Stimulated activated naive CD8-positive, alpha-beta T cell treated with anti-CD3 and anti-CD28 coated beads, Interleukin-15, Interleukin-2, amounts not matched to agents 100 ng/mL and 50 ng/mL, for 24 hours (primary cell): ENCODE measurements around the gene USP5.

Experiments
- H3K27ac Mint-ChIP-seq: one replicate; pipeline ENCODE4 v1.8.0; 2021; ENCODE audit warnings: mild to moderate bottlenecking, mixed read lengths
- H3K27me3 Mint-ChIP-seq: one replicate; pipeline ENCODE4 v1.8.0; 2021; ENCODE audit warnings: mixed read lengths
- H3K36me3 Mint-ChIP-seq: one replicate; pipeline ENCODE4 v1.8.0; 2021; ENCODE audit warnings: low read depth, mixed read lengths
- H3K4me1 Mint-ChIP-seq: one replicate; pipeline ENCODE4 v1.8.0; 2021; ENCODE audit warnings: low read depth, mixed read lengths
- H3K4me3 Mint-ChIP-seq: one replicate; pipeline ENCODE4 v1.8.0; 2021; ENCODE audit warnings: mild to moderate bottlenecking, mixed read lengths
- H3K9me3 Mint-ChIP-seq: one replicate; pipeline ENCODE4 v1.8.0; 2021; ENCODE audit warnings: mixed read lengths

The USP5 gene, protein sequence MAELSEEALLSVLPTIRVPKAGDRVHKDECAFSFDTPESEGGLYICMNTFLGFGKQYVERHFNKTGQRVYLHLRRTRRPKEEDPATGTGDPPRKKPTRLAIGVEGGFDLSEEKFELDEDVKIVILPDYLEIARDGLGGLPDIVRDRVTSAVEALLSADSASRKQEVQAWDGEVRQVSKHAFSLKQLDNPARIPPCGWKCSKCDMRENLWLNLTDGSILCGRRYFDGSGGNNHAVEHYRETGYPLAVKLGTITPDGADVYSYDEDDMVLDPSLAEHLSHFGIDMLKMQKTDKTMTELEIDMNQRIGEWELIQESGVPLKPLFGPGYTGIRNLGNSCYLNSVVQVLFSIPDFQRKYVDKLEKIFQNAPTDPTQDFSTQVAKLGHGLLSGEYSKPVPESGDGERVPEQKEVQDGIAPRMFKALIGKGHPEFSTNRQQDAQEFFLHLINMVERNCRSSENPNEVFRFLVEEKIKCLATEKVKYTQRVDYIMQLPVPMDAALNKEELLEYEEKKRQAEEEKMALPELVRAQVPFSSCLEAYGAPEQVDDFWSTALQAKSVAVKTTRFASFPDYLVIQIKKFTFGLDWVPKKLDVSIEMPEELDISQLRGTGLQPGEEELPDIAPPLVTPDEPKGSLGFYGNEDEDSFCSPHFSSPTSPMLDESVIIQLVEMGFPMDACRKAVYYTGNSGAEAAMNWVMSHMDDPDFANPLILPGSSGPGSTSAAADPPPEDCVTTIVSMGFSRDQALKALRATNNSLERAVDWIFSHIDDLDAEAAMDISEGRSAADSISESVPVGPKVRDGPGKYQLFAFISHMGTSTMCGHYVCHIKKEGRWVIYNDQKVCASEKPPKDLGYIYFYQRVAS

DNA sequence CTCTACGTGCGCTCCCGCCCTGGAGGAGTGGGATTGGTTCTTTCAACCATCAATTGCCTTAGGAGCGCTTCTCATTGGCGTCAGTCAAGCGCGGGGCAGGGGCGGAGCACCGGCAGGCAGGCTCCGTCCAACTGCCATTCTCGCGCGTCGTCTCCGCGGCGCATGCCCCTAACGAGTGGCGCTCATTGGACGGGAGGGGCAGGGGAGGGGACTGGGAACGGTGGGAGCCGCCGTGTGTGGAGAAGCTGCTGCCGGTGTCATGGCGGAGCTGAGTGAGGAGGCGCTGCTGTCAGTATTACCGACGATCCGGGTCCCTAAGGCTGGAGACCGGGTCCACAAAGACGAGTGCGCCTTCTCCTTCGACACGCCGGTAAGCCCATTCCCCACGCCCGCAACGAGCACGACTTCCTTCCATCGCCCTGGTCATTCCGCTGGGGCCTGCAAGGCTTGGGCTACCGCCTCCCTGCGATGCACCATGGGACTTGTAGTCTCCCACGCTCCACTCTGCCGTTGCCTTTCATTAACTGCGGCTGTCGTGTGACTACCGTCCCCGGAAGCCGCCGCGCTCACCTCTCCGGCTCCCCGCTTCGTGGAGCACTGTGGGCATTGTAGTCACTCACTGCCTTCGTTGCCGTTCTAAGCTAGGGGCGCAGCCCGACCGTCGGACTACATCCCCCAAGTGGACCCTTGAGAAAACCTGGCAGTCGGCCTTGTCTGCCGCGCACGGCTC, at the start of gene USP5:
TSS of gene USP5 (plus strand) at position 230 of the 730 bp plus-strand sequence. CDS start at position 260, 30 bp downstream.
- Mint-ChIP-seq H3K27me3 (no peaks in the 10 kb centered on the region), H3K27ac (peak within 1 kb of the TSS; percentile 99), H3K9me3 (no peaks in the 10 kb centered on the region), H3K4me1 (peaks cover 50% of the 10 kb centered on the region), H3K4me3 (peak within 1 kb of the TSS; percentile 95), H3K36me3 (peaks cover 46% of the 10 kb centered on the region)

DNA sequence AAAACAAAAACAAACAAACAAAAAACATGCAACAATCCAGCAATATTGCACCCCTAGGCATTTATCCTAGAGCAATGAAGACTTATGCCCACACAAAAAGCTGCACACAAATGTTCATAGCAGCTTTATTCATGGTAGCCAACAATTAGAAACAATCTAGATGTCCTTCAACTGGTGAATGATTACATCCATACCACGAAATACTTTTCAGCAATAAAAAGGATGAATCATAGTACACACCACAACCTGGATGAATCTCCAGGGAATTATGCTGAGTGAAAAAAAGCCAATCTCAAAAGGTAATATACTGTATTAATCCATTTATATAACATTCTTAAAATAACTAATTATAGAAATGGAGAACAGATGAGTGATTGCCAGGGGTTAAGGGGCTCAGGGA, 44.8 kb upstream of the USP5 start:
- Mint-ChIP-seq H3K4me3 (no peak overlapping the region), H3K9me3 (no peaks in the 10 kb centered on the region), H3K27ac (no peak overlapping the region), H3K4me1 (peaks cover 6% of the 10 kb centered on the region), H3K27me3 (no peaks in the 10 kb centered on the region), H3K36me3 (no peaks in the 10 kb centered on the region)

DNA sequence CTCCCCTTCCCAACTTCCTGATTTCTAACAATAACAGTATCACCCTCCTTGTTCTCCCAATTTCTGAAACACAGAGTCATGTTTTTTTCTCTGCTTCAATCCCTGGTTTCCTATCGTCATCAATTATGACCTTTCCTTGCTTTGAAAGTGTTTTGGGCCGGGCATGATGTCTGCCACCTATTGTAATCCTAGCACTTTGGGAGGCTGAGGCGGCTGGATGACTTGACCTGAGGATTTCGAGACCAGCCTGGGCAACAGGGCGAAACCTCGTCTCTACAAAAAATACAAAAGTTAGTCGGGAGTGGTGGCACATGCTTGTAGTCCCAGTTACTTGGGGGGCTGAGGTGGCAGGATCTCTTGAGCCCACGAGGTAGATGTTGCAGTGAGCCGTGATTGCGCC, 42.9 kb upstream of the USP5 start:
- no peaks in the 10 kb centered on the region for H3K9me3 Mint-ChIP-seq
- no peak overlapping the region for H3K27ac Mint-ChIP-seq
- H3K36me3 Mint-ChIP-seq = no peaks in the 10 kb centered on the region
- H3K4me3 Mint-ChIP-seq = no peak overlapping the region
- peaks cover 6% of the 10 kb centered on the region for H3K4me1 Mint-ChIP-seq
- peaks cover 7% of the 10 kb centered on the region for H3K27me3 Mint-ChIP-seq

DNA sequence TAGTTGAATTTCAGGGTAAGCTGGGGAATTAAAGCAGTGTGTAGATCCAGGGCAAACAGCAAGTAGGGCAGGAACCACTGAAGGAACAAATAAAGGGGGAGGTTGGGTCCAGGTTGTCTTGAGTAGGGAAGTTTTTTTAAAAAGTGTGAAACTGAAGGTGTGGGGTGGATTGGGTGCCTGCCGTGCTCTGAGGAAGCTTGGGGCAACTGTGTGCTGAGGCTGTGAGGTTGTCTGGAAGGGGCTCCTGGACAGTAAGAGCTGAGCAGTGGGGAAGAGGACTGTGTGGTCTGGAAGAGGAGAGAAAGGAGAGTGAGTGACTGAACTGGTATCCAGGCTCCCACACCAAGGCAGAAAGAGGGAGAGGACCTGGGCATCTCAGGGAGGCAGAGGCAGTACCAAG, 41.2 kb upstream of the USP5 start:
- Mint-ChIP-seq H3K27ac (no peak overlapping the region), H3K9me3 (no peaks in the 10 kb centered on the region), H3K4me3 (no peak overlapping the region), H3K4me1 (peaks cover 6% of the 10 kb centered on the region), H3K27me3 (peaks cover 11% of the 10 kb centered on the region), H3K36me3 (no peaks in the 10 kb centered on the region)

DNA sequence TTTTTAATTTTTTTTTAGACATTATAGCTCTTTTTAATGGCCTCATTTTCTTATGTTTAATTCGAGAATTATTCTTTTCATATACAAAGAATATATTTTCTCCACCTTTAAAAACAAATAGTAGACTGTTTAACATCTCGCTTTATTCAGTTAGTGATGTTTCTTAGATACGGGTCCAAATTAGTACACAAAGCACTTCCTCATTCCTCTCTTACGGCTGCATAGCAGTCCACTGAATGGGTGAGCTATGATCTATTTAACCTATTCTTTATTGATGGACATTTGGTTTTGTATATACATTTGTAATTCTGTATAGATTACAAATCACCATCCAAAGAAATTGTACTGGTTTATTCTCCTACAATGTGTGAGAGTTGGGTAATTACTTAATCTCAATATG, 38.6 kb upstream of the USP5 start:
- peaks cover 11% of the 10 kb centered on the region for H3K27me3 Mint-ChIP-seq

DNA sequence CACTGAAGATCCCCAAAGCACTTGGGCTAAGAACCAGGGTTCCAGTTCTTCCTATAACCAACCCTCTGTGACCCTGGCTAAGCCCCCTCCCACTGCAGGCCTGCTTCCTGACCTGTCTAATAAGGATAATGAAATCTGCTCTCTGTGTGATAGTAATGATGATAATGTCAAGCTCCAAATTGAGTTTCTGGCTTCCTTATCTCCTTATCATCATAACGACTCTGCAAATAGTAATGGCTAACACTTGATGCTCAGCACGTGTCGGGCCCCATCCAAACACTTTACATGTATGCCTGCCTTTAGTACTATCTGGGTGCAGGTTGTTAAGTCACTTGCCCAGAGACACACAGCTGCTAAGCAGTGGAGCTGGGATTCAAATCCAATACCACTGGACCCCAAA, 35.4 kb upstream of the USP5 start:
- no peak overlapping the region for H3K27ac Mint-ChIP-seq
- H3K4me1 Mint-ChIP-seq = peaks cover 8% of the 10 kb centered on the region
- no peaks in the 10 kb centered on the region for H3K36me3 Mint-ChIP-seq
- peaks cover 23% of the 10 kb centered on the region for H3K27me3 Mint-ChIP-seq
- H3K4me3 Mint-ChIP-seq = no peak overlapping the region
- no peaks in the 10 kb centered on the region for H3K9me3 Mint-ChIP-seq

More for the DNA sequence above, 38.6 kb upstream of the USP5 start:
- no peak overlapping the region for H3K27ac Mint-ChIP-seq
- no peak overlapping the region for H3K4me3 Mint-ChIP-seq
- H3K4me1 Mint-ChIP-seq = peaks cover 6% of the 10 kb centered on the region
- H3K9me3 Mint-ChIP-seq = no peaks in the 10 kb centered on the region
- no peaks in the 10 kb centered on the region for H3K36me3 Mint-ChIP-seq

DNA sequence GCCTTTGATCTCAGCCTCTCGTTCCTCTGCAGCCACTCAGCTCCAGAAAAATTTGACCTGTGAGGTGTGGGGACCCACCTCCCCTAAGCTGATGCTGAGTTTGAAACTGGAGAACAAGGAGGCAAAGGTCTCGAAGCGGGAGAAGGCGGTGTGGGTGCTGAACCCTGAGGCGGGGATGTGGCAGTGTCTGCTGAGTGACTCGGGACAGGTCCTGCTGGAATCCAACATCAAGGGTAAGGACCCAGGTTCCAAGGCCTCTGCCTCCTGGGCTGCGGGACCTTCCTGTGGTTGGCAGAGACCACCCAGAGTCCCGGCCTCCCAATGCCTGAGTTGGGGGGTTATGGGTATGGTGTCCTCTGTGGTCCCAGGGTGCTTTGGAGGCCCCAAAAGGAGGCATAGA, 34.9 kb upstream of the USP5 start:
- Mint-ChIP-seq H3K36me3 (no peaks in the 10 kb centered on the region), H3K9me3 (no peaks in the 10 kb centered on the region), H3K27ac (no peak overlapping the region), H3K4me1 (peaks cover 11% of the 10 kb centered on the region), H3K4me3 (no peak overlapping the region), H3K27me3 (peaks cover 26% of the 10 kb centered on the region)

DNA sequence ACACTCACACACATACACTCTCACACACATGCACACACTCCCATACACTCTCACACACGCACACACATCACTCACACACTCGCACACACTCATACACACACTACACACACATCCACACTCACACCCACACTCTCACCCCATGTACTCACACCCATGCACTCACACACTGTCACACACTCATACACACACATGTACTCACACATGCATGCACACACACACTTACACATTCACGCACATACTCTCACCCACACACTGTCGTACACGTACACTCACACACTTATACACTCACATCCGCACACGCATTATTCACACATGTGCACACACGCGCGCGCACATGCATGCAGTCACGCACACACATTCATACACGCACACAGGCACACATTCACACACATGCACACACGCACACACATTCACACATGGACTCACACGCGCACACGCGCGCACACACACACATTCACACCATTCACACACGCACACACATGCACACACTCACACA, 34.2 kb upstream of the USP5 start:
- H3K27ac Mint-ChIP-seq = no peak overlapping the region
- H3K9me3 Mint-ChIP-seq = no peaks in the 10 kb centered on the region
- H3K4me3 Mint-ChIP-seq = no peak overlapping the region
- H3K27me3 Mint-ChIP-seq = peaks cover 32% of the 10 kb centered on the region
- no peaks in the 10 kb centered on the region for H3K36me3 Mint-ChIP-seq
- H3K4me1 Mint-ChIP-seq = peaks cover 12% of the 10 kb centered on the region

DNA sequence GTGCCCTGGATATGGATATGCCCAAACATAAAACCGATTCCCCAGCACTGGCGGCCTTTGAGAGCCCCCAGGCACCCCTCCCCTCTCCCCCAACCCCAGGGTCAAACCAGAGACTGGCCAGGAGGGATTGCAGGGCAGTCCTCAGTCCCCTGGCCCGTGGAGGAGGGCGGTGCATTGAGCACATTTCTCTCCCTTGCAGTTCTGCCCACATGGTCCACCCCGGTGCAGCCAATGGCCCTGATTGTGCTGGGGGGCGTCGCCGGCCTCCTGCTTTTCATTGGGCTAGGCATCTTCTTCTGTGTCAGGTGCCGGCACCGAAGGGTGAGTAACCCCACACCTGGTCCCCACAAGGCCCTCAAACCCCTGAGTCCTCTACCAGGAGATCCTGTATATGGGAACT, 33.7 kb upstream of the USP5 start:
- Mint-ChIP-seq H3K36me3 (no peaks in the 10 kb centered on the region), H3K27me3 (peaks cover 37% of the 10 kb centered on the region), H3K4me3 (no peak overlapping the region), H3K27ac (no peak overlapping the region), H3K9me3 (no peaks in the 10 kb centered on the region), H3K4me1 (peaks cover 12% of the 10 kb centered on the region)

DNA sequence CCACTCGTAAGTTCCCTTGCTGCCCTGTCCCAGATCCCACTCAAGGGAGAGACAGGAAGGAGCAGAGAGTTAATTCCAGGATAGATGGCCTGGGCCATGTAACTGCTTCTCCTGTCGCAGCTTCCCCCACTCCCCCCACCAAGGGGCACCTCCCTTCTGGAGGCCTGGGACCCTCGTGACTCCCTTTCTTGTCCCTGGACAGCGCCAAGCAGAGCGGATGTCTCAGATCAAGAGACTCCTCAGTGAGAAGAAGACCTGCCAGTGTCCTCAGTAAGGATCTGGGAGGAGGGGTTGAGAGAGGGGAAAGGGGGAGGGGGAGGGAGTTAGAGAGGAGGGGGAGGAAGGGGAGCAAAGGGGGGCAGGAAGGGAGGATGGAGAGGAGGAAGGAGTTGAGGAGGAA, 33.3 kb upstream of the USP5 start:
- no peak overlapping the region for H3K4me3 Mint-ChIP-seq
- H3K36me3 Mint-ChIP-seq = no peaks in the 10 kb centered on the region
- H3K27me3 Mint-ChIP-seq = peaks cover 38% of the 10 kb centered on the region
- no peaks in the 10 kb centered on the region for H3K9me3 Mint-ChIP-seq
- H3K4me1 Mint-ChIP-seq = peaks cover 12% of the 10 kb centered on the region
- H3K27ac Mint-ChIP-seq = no peak overlapping the region

DNA sequence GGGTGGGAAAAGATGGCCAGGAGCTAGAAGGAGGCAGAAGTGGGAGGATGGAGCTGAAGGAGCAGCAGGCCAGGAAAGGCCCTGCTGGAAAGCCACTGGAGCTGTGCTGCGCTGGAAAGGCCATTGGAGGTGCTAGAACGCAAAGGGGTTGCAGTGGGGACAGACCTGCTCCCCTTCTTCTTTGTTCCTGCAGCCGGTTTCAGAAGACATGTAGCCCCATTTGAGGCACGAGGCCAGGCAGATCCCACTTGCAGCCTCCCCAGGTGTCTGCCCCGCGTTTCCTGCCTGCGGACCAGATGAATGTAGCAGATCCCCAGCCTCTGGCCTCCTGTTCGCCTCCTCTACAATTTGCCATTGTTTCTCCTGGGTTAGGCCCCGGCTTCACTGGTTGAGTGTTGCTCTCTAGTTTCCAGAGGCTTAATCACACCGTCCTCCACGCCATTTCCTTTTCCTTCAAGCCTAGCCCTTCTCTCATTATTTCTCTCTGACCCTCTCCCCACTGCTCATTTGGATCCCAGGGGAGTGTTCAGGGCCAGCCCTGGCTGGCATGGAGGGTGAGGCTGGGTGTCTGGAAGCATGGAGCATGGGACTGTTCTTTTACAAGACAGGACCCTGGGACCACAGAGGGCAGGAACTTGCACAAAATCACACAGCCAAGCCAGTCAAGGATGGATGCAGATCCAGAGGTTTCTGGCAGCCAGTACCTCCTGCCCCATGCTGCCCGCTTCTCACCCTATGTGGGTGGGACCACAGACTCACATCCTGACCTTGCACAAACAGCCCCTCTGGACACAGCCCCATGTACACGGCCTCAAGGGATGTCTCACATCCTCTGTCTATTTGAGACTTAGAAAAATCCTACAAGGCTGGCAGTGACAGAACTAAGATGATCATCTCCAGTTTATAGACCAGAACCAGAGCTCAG, 32.6 kb upstream of the USP5 start:
- no peak overlapping the region for H3K27ac Mint-ChIP-seq
- H3K4me1 Mint-ChIP-seq = peaks cover 12% of the 10 kb centered on the region
- peaks cover 38% of the 10 kb centered on the region for H3K27me3 Mint-ChIP-seq
- no peaks in the 10 kb centered on the region for H3K36me3 Mint-ChIP-seq
- no peak overlapping the region for H3K4me3 Mint-ChIP-seq
- H3K9me3 Mint-ChIP-seq = no peaks in the 10 kb centered on the region

DNA sequence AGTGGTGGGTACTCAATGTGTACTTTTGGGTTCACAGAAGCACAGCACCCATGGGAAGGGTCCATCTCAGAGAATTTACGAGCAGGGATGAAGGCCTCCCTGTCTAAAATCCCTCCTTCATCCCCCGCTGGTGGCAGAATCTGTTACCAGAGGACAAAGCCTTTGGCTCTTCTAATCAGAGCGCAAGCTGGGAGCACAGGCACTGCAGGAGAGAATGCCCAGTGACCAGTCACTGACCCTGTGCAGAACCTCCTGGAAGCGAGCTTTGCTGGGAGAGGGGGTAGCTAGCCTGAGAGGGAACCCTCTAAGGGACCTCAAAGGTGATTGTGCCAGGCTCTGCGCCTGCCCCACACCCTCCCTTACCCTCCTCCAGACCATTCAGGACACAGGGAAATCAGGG, 31.8 kb upstream of the USP5 start:
- no peaks in the 10 kb centered on the region for H3K36me3 Mint-ChIP-seq

DNA sequence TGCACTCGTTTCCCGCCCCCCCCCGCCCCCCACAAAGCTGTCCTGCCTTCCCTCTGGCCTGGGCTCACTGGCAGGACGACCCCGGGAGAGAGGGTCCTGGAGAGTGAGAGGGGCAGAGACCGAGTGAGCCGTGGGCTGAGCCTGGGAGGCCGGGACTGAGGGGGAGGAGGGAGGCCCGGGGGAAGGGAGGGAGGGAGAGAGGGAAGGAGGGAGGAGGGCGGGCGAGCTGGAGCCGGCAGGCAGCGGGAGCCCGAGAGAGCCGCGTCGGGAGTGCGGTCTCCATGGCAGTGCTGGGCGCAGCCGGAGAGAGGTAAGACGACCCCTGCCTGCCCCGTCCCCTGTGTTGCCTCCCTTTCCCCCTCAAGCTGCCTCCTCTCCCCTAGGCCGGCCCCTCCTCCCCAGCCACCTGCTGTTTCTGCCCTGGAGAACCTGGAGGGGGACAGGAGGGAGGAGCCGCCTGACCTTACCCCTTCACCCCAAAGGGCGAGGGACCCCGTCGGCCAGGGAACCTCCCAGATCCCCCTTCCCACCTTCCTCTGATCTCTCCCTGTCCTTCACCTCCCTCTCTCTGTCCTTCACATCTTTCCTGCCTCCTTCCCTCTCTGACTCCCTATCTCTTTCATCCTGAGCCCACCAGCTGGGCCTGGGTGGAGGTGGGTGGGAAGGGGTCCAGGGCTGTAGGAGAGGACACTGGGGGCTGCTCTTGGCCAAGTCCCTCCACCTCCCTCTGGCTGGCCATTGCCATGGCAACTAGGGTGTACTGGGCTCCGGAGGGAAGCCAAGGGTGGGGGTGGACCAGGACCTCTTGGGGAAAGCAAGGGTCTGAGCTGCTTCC, 30.1 kb upstream of the USP5 start, which contains the start of gene GPR162:
TSS of gene GPR162 (plus strand) at position 231 of the 835 bp plus-strand sequence. CDS start 2,078 bp downstream, outside the sequence.
- no peaks in the 10 kb centered on the region for H3K36me3 Mint-ChIP-seq
- H3K27ac Mint-ChIP-seq = no peak within 1 kb of the TSS
- H3K4me3 Mint-ChIP-seq = peak within 1 kb of the TSS; percentile 7
- peaks cover 12% of the 10 kb centered on the region for H3K4me1 Mint-ChIP-seq
- no peaks in the 10 kb centered on the region for H3K9me3 Mint-ChIP-seq
- peaks cover 57% of the 10 kb centered on the region for H3K27me3 Mint-ChIP-seq

More for the DNA sequence above, 31.8 kb upstream of the USP5 start:
- no peak overlapping the region for H3K27ac Mint-ChIP-seq
- H3K27me3 Mint-ChIP-seq = peaks cover 46% of the 10 kb centered on the region
- H3K4me1 Mint-ChIP-seq = peaks cover 12% of the 10 kb centered on the region
- H3K9me3 Mint-ChIP-seq = no peaks in the 10 kb centered on the region
- H3K4me3 Mint-ChIP-seq = no peak overlapping the region
